ENCODE measurements around the gene ZNF524. TPM values are rescaled to one million over a fixed set of nuclear protein-coding genes. Genes with fewer than 3 reads are reported as not detected.

Gene ZNF524
- total RNA-seq, 2 donors from 2014 or later: 17.7 to 25.8 TPM

DNA sequence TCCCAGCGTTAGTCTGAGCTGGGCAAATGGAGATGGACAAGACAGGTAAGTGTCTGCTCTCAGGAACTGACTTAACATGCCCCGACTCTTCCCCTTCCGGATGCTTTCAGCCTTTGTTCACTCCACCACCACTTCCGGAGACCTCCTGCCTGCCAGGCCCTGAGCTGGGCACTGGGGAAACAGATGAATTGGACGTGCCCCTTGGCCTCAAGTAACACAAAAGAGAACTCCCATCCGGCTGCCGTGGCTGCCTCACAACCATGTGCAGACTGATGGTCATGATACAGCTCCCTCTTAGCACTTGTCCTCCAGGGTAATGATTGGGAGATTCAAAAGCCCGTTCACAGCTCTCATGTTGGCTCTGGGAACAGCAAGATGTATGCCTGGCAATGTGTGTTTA lies 17.3 kb downstream of the ZNF524 start:
- H3K27ac ChIP-seq: no peak overlapping the region
- no peak for TF ChIP-seq CTCF (IDR thresholded peaks at IDR 0.05)

GRCh38 chr19:55618426-55618825 lies 18.3 kb downstream of the ZNF524 start:
- no peak for DNase-seq (ENCODE audit: low spot score)
- Histone ChIP-seq H3K27me3 (no peaks in the 10 kb centered on the region), H3K9me3 (no peaks in the 10 kb centered on the region), H3K4me1 (peaks cover 0 to 9% of the 10 kb centered on the region in 2 donors), H3K4me3 (no peak overlapping the region), H3K27ac (no peak overlapping the region), H3K36me3 (peaks cover 31% of the 10 kb centered on the region)
- no peak for TF ChIP-seq CTCF (IDR thresholded peaks at IDR 0.05)

More for the DNA sequence above, 17.3 kb downstream of the ZNF524 start:
- Histone ChIP-seq H3K27me3 (no peaks in the 10 kb centered on the region), H3K36me3 (peaks cover 31% of the 10 kb centered on the region), H3K4me1 (peaks cover 0 to 9% of the 10 kb centered on the region in 2 donors), H3K4me3 (no peak overlapping the region), H3K9me3 (no peaks in the 10 kb centered on the region)
- no peak for DNase-seq (ENCODE audit: low spot score)

DNA sequence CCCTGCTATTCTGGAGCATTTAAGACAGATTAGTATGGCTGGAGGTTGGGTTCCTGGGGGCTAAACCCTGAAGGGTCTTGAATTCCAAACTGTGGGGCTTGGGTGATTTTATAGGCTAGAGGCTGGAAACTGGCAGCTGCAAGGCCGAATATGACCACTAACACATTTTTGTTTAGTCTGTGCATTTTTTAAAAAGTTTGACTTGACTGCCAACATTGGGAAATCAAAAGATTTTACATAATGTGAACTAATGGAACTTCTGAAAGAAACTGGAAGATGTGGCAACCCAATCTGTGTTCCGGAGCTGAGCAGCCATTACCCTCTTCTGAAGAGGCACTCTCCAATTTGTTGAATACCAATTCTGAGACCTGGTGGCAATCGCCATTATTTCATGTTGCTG lies 19.2 kb downstream of the ZNF524 start:
- Histone ChIP-seq H3K4me1 (peaks cover 0 to 15% of the 10 kb centered on the region in 2 donors), H3K27me3 (no peaks in the 10 kb centered on the region), H3K27ac (no peak overlapping the region), H3K36me3 (peaks cover 31% of the 10 kb centered on the region), H3K9me3 (no peaks in the 10 kb centered on the region), H3K4me3 (no peak overlapping the region)
- no peak for DNase-seq (ENCODE audit: low spot score)
- no peak for TF ChIP-seq CTCF (IDR thresholded peaks at IDR 0.05)

- no peak overlapping the region for H3K27ac ChIP-seq
- no peak for DNase-seq (ENCODE audit: low spot score)
- peaks cover 26% of the 10 kb centered on the region for H3K36me3 ChIP-seq
- no peaks in the 10 kb centered on the region for H3K27me3 ChIP-seq
- TF ChIP-seq CTCF (IDR thresholded peaks at IDR 0.05): no peak
- no peak overlapping the region for H3K4me3 ChIP-seq
- no peaks in the 10 kb centered on the region for H3K9me3 ChIP-seq
- H3K4me1 ChIP-seq: peaks cover 0 to 22% of the 10 kb centered on the region in 2 donors
Observed at GRCh38 chr19:55620410-55621204, 20.5 kb downstream of the ZNF524 start.

DNA sequence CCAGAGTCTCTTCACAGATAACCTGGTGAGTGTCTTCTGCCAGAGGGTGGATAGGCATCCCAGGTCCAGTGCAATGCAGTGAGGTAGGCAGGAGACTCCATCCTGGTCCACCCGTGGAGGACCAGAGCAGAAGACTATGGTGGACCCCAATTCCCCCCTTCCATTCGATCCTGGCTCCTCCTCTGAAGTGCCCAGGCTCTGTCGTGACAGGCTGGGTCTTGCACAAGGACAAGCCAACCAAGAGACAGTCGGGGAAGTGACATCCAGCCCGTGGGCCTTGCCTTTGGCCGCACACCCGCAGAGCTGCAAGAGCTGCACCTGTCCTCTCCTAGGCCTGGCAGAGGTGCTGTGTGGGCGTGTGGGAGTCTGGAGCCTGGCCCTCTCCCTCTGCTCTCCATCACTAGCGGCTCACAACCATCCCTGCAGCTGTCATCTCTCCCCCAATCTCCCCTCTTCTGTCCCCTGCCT lies 21.2 kb downstream of the ZNF524 start:
- Histone ChIP-seq H3K4me3 (no peak overlapping the region), H3K27ac (no peak overlapping the region), H3K9me3 (no peaks in the 10 kb centered on the region), H3K36me3 (peaks cover 20% of the 10 kb centered on the region), H3K4me1 (peaks cover 0 to 22% of the 10 kb centered on the region in 2 donors), H3K27me3 (no peaks in the 10 kb centered on the region)
- no peak for TF ChIP-seq CTCF (IDR thresholded peaks at IDR 0.05)
- no peak for DNase-seq (ENCODE audit: low spot score)
